ENCODE results near the gene CDH18.

- TF ChIP-seq CTCF (IDR thresholded peaks at IDR 0.05) (no peak), POLR2A (IDR thresholded peaks at IDR 0.05) (no peak)
Observed at GRCh38 chr5:20033881-20034280, 45.9 kb upstream of the CDH18 start.

Measured in uterus (tissue), 2 donors.